T-helper 17 cell (primary cell): ENCODE data around the gene PADI3. TPM values are rescaled to one million over a fixed set of nuclear protein-coding genes. Genes with fewer than 3 reads are reported as not detected.

Source experiments
- ATAC-seq: fragments of 150-1000 bp; cut with Tn5 transposase; 2 replicates; pipeline ENCODE4 v1.10.0; 2021; ENCODE audit warnings: mild to moderate bottlenecking, moderate library complexity
- DNase-seq, 3 donors: peaks; one replicate each; pipeline versions ENCODE4 v3.0.0 to v3.0.0-alpha.2; 2020 to 2021
- H3K9me3 ChIP-seq: one replicate; pipeline ENCODE4 v1.7.0; 2013; ENCODE audit warnings: low read length, mild to moderate bottlenecking; ENCODE audit not compliant: control insufficient read depth, poor library complexity, severe bottlenecking
- H3K27ac Mint-ChIP-seq: one replicate; pipeline ENCODE4 v1.8.0; 2022; ENCODE audit warnings: mild to moderate bottlenecking, moderate library complexity, mixed read lengths
- H3K27me3 Mint-ChIP-seq: one replicate; pipeline ENCODE4 v1.8.0; 2022; ENCODE audit warnings: mixed read lengths
- H3K36me3 Mint-ChIP-seq: one replicate; pipeline ENCODE4 v1.8.0; 2022; ENCODE audit warnings: low read depth, mixed read lengths
- H3K4me1 Mint-ChIP-seq: one replicate; pipeline ENCODE4 v1.8.0; 2022; ENCODE audit warnings: mild to moderate bottlenecking, mixed read lengths
- H3K4me3 Mint-ChIP-seq: one replicate; pipeline ENCODE4 v1.8.0; 2022; ENCODE audit warnings: mild to moderate bottlenecking, moderate library complexity, mixed read lengths
- total RNA-seq, 4 donors: library from RNA in 2 of 4; stranded (reverse) in 2 of 4; gene quantifications; one replicate each; pipeline ENCODE4 v1.2.3 and lab custom pipeline; 2022 to 2026

The PADI3 gene
- total RNA-seq, 2 donors from 2014 or later = not detected

- no peaks in the 10 kb centered on the region for H3K9me3 ChIP-seq
- no peak for ATAC-seq
- H3K27ac Mint-ChIP-seq = no peak overlapping the region
- no peaks in the 10 kb centered on the region for H3K4me1 Mint-ChIP-seq
- H3K4me3 Mint-ChIP-seq = no peak overlapping the region
- H3K27me3 Mint-ChIP-seq = peaks cover 46% of the 10 kb centered on the region
- no peak for DNase-seq
- peaks cover 4% of the 10 kb centered on the region for H3K36me3 Mint-ChIP-seq
Observed at GRCh38 chr1:17330856-17331255, 82.0 kb downstream of the PADI3 start.

- DNase-seq = no peak
- H3K9me3 ChIP-seq = no peaks in the 10 kb centered on the region
- ATAC-seq = no peak
- H3K27me3 Mint-ChIP-seq = peaks cover 55% of the 10 kb centered on the region
- H3K36me3 Mint-ChIP-seq = peaks cover 4% of the 10 kb centered on the region
- H3K27ac Mint-ChIP-seq = no peak overlapping the region
- no peak overlapping the region for H3K4me3 Mint-ChIP-seq
- no peaks in the 10 kb centered on the region for H3K4me1 Mint-ChIP-seq
Observed at GRCh38 chr1:17333081-17333480, 84.2 kb downstream of the PADI3 start.

Other genes with a start within 250 kb of the PADI3 start
- gene ATP13A2, start 237.2 kb upstream of the PADI3 start, total RNA-seq = 10 to 100 TPM; 44.4 TPM
- gene SDHB, start 195.1 kb upstream of the PADI3 start, total RNA-seq = 10 to 100 TPM; 43.6 to 48.5 TPM
- gene PADI2, start 129.6 kb upstream of the PADI3 start, total RNA-seq = under 1 TPM; 0.23 to 0.57 TPM
- not detected for gene PADI1, start 44.0 kb upstream of the PADI3 start, total RNA-seq
- 1 to 10 TPM; 1.5 to 1.6 TPM for gene PADI4, start 59.1 kb downstream of the PADI3 start, total RNA-seq
- under 1 TPM in 1 of 2 donors, not detected in 1; 0.12 TPM for gene PADI6, start 123.1 kb downstream of the PADI3 start, total RNA-seq
- 10 to 100 TPM; 30.3 to 35.3 TPM for gene RCC2, start 190.6 kb downstream of the PADI3 start, total RNA-seq